ENCODE data around the gene MCOLN2.

The MCOLN2 gene

GRCh38 chr1:84899969-84900368, 96.9 kb downstream of the MCOLN2 start:
- no peak overlapping the region for H3K4me3 ChIP-seq (ENCODE audit: low read depth, low read length)
- no peak for TF ChIP-seq CTCF (IDR thresholded peaks at IDR 0.05; ENCODE audit: borderline replicate concordance, insufficient read depth, low read depth, low read length)

GRCh38 chr1:84896279-84896678, 100.6 kb downstream of the MCOLN2 start:
- no peak overlapping the region for H3K4me3 ChIP-seq (ENCODE audit: low read depth, low read length)
- TF ChIP-seq CTCF (IDR thresholded peaks at IDR 0.05; ENCODE audit: borderline replicate concordance, insufficient read depth, low read depth, low read length): no peak

- TF ChIP-seq CTCF (IDR thresholded peaks at IDR 0.05; ENCODE audit: borderline replicate concordance, insufficient read depth, low read depth, low read length): no peak
- peak within 1 kb of the TSS; percentile 6 for H3K4me3 ChIP-seq (ENCODE audit: low read depth, low read length)
Observed at GRCh38 chr1:84892705-84893618, 104.0 kb downstream of the MCOLN2 start, which contains the start of gene LPAR3. TSS of gene LPAR3 (minus strand) at chr1:84893206. CDS start at chr1:84866120, 27,086 bp downstream.

- no peak for TF ChIP-seq CTCF (IDR thresholded peaks at IDR 0.05; ENCODE audit: borderline replicate concordance, insufficient read depth, low read depth, low read length)
- H3K4me3 ChIP-seq (ENCODE audit: low read depth, low read length): no peak overlapping the region
Observed at GRCh38 chr1:84890566-84890965, 106.3 kb downstream of the MCOLN2 start.

GRCh38 chr1:84889437-84889836, 107.5 kb downstream of the MCOLN2 start:
- TF ChIP-seq CTCF (IDR thresholded peaks at IDR 0.05; ENCODE audit: borderline replicate concordance, insufficient read depth, low read depth, low read length): no peak
- H3K4me3 ChIP-seq (ENCODE audit: low read depth, low read length): no peak overlapping the region

GRCh38 chr1:84888753-84889152, 108.2 kb downstream of the MCOLN2 start:
- TF ChIP-seq CTCF (IDR thresholded peaks at IDR 0.05; ENCODE audit: borderline replicate concordance, insufficient read depth, low read depth, low read length): no peak
- no peak overlapping the region for H3K4me3 ChIP-seq (ENCODE audit: low read depth, low read length)
